RWPE1 (cell line): Measurements from ENCODE around the gene SACS.
A peak's percentile ranks its signal among the peaks of the same experiment; 100 is the strongest.

Experiments used
- CTCF ChIA-PET: fragments of 350-600 bp; sonication (Branson Sonifier 250); formaldehyde crosslinking; extraction: SDS; loops from one replicate; lab custom pipeline; 2021; lab: Yijun Ruan, JAX
- POLR2A ChIA-PET: fragments of 400-600 bp; formaldehyde crosslinking; extraction: SDS; loops from one replicate; lab custom pipeline; 2020; ENCODE audit warnings: antibody characterized with exemption; ENCODE audit not compliant: low non-redundant PET; lab: Yijun Ruan, JAX
- DNase-seq: peaks from one replicate; pipeline ENCODE4 v3.0.0; 2012; ENCODE audit warnings: low spot score
- H3K27ac ChIP-seq: fragments of 450-650 bp; 2 replicates; pipeline ENCODE4 v1.5.1; 2017
- CTCF ChIP-seq: fragments of 450-650 bp; conservative IDR thresholded peaks from 2 replicates; pipeline ENCODE4 v1.5.1; 2017; ENCODE audit warnings: low read depth, mild to moderate bottlenecking

The SACS gene

DNA sequence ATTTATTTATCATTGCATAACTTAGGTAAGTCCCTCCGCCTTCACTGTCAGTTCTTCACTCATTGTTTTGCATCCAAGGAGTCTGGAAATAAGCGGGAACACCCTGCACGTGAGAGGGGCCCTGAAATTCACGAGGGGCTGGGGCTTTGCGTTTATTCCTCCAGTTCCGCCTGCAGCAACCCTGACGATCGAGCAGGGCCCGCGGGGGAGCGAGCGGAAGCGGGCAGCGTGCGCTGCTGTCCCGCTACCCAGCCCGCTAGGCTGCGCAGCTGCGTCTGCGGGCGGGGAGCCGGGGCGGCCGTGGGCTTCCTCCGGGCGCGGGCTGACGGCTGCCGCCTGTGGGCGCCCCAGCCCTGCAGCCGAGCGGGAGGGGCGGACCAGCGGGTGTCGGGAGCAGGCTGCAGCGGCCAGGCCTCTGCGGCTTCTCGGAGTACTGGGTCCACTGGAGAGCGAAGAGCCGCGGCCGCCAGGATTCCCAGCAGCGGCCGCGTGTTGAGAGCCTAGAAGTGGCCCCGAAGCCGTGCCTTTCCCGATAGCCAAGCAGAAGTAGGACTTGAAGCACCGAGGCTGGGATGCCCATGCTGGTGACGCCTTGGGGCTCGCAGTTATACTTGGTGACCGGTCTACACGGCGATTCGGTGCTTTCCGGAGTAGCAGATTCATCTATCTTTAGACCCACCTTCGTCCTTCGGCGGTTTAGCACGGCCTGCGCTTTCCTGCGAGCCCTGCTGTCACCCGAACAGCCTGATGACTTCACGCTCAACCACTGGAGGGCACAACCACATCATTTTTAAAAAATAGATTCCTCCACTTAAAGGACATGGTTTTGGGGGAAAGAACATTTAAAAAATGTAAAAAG, 32.9 kb upstream of the SACS start:
- DNase-seq = peak; percentile 52
- ChIA-PET CTCF (interaction anchor here (0.7 to 1.0 kb wide), 4 partner anchors 60 to 403 kb away, joined by 3 to 6 read pairs (median 4); partner anchors contain the start of gene TNFRSF19), POLR2A (no interaction called here)
- peak overlapping the region; percentile 69 for H3K27ac ChIP-seq
- peak; percentile 56 for TF ChIP-seq CTCF

- ChIA-PET CTCF (no interaction called here), POLR2A (no interaction called here)
- no peak overlapping the region for H3K27ac ChIP-seq
- TF ChIP-seq CTCF = no peak
- no peak for DNase-seq
Measured at GRCh38 chr13:23463661-23464060, 30.2 kb upstream of the SACS start.

- ChIA-PET POLR2A (no interaction called here), CTCF (interaction anchor here (0.6 kb wide), 1 partner anchor 215 kb away, joined by 4 read pairs; no protein-coding TSS in a partner anchor)
- TF ChIP-seq CTCF = no peak
- no peak overlapping the region for H3K27ac ChIP-seq
- no peak for DNase-seq
Measured at GRCh38 chr13:23462815-23463559, 29.5 kb upstream of the SACS start.

GRCh38 chr13:23461544-23461943, 28.0 kb upstream of the SACS start:
- no peak for TF ChIP-seq CTCF
- DNase-seq = no peak
- H3K27ac ChIP-seq = no peak overlapping the region
- ChIA-PET POLR2A (no interaction called here), CTCF (no interaction called here)

DNA sequence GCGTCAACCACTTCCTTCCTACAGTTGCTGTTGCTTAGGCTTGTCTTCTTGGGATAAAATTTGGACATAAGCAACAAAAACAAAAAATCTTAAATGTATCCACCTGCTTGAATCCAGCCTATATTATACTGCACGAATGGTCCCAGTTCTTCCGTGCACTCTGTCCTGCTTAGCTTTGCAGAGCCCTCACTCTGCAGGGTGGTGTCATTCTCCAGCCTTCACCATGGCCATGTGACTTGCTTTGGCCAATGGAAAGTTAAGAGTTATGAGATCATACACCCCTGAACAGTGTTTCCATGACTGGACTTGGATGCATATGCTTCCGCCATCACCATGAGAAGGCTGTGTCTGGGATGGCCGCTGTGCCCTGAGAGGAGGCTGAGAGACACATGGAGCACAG, 27.4 kb upstream of the SACS start:
- POLR2A ChIA-PET = no interaction called here
- no peak for DNase-seq
- no peak for TF ChIP-seq CTCF
- CTCF ChIA-PET = no interaction called here
- H3K27ac ChIP-seq = no peak overlapping the region

- no peak for DNase-seq
- no peak overlapping the region for H3K27ac ChIP-seq
- ChIA-PET POLR2A (no interaction called here), CTCF (interaction anchor here (0.6 kb wide), 1 partner anchor 439 kb away, joined by 3 read pairs; no protein-coding TSS in a partner anchor)
- no peak for TF ChIP-seq CTCF
Measured at GRCh38 chr13:23460309-23460708, 26.8 kb upstream of the SACS start.
